ENCODE data around the gene PPP1R12C.

GRCh38 chr19:55066107-55066709 lies 51.2 kb downstream of the PPP1R12C start:
- TF ChIP-seq CTCF (conservative IDR thresholded peaks at IDR 0.05) (no peak), EZH2 (IDR thresholded peaks at IDR 0.05; ENCODE audit: low read depth) (no peak)

Data from PC-9 (cell line).